HG03565 (cell line): ENCODE results near the gene BLID.

ENCODE experiments used
- ATAC-seq: cut with Tn5 transposase; IDR thresholded peaks from one replicate; pipeline ENCODE4 v1.9.1; 2021; ENCODE audit warnings: mild to moderate bottlenecking, moderate library complexity; ENCODE audit not compliant: unreplicated experiment

Gene BLID

GRCh38 chr11:122140500-122140899, 24.5 kb upstream of the BLID start:
- no peak for ATAC-seq

- no peak for ATAC-seq
These were observed 23.5 kb upstream of the BLID start for GRCh38 chr11:122139595-122139866.

- no peak for ATAC-seq
These were observed 23.0 kb upstream of the BLID start for GRCh38 chr11:122138744-122139594.

GRCh38 chr11:122137078-122137793, 21.2 kb upstream of the BLID start:
- no peak for ATAC-seq

- no peak for ATAC-seq
These were observed 15.1 kb upstream of the BLID start for GRCh38 chr11:122131126-122131525.

GRCh38 chr11:122128146-122128545, 12.1 kb upstream of the BLID start:
- ATAC-seq: no peak

- ATAC-seq: no peak
These were observed 11.0 kb upstream of the BLID start for GRCh38 chr11:122127020-122127419.

- no peak for ATAC-seq
These were observed 10.1 kb upstream of the BLID start for GRCh38 chr11:122126024-122126688.

GRCh38 chr11:122123263-122123929, 7.4 kb upstream of the BLID start:
- no peak for ATAC-seq

- no peak for ATAC-seq
These were observed 6.2 kb upstream of the BLID start for GRCh38 chr11:122122179-122122578.

- ATAC-seq: no peak
These were observed 4.1 kb upstream of the BLID start for GRCh38 chr11:122120096-122120495.

- ATAC-seq: no peak
These were observed 576 bp upstream of the BLID start for GRCh38 chr11:122116591-122116990.

- no peak for ATAC-seq
These were observed 1.0 kb downstream of the BLID start for GRCh38 chr11:122114976-122115375.

GRCh38 chr11:122113836-122114825, 1.9 kb downstream of the BLID start:
- no peak for ATAC-seq

GRCh38 chr11:122112470-122113365, 3.3 kb downstream of the BLID start:
- no peak for ATAC-seq

GRCh38 chr11:122109932-122110331, 6.1 kb downstream of the BLID start:
- no peak for ATAC-seq

GRCh38 chr11:122108828-122109227, 7.2 kb downstream of the BLID start:
- ATAC-seq: no peak

GRCh38 chr11:122108192-122108799, 7.7 kb downstream of the BLID start:
- ATAC-seq: no peak

GRCh38 chr11:122107566-122107965, 8.4 kb downstream of the BLID start:
- ATAC-seq: no peak
